ENCODE data around the gene SOCS2. TPM values are rescaled to one million over a fixed set of nuclear protein-coding genes. Genes with fewer than 3 reads are reported as not detected.

SOCS2 gene, protein sequence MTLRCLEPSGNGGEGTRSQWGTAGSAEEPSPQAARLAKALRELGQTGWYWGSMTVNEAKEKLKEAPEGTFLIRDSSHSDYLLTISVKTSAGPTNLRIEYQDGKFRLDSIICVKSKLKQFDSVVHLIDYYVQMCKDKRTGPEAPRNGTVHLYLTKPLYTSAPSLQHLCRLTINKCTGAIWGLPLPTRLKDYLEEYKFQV
- total RNA-seq = 18.1 and 46.5 TPM in 2 replicates

DNA sequence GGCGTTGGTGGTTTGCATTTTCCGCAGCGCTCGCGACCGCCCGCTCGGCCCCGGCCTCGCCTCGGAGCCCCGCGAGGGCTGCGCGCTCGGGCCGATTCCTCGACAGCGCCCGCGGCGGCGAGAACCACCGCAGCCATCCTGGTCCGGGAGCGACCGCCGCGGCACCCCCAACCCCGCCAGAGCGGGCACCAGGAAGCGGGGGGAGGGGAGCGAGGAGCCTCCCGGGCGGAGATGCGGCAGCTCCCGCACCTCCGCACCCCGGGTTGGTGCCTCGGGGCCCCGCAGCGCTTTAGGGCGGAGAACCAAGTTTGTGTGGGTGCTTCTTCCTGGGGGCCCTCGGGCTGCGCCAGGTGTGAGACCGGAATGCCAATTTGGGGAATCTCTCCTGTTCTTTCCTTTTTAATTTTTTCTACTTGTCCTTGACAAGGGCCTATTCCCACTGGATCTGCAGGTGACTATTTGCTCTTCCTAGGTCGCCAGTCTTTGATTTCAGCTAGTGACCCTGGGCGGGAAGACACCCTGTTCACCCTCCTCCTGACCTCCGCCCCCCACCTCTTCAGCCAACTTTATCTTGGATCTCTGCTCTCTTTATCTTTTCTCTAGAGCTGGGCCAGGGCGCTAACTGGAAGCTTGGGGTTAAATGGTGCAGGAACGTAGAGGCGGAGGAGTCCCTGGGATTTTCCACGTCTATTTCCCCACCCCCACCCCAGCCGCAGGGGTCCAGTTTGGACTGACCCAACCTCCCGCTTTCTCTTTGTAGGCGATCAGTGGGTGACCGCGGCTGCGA lies at the start of gene SOCS2:
TSS of gene SOCS2 (plus strand) at position 751 of the 787 bp plus-strand sequence. CDS start 223 bp downstream, outside the sequence.

Other genes starting within 250 kb of the SOCS2 start
- 49.7 and 58.4 TPM in 2 replicates for gene NUDT4, start 194.8 kb upstream of the SOCS2 start, total RNA-seq
- 100 and 107 TPM in 2 replicates for gene UBE2N, start 130.7 kb upstream of the SOCS2 start, total RNA-seq
- gene MRPL42, start 105.2 kb upstream of the SOCS2 start, total RNA-seq = 60.6 and 71.4 TPM in 2 replicates
- 12.3 and 24.4 TPM in 2 replicates for gene CRADD, start 104.7 kb downstream of the SOCS2 start, total RNA-seq